Upper lobe of right lung (tissue), 1 donor: ENCODE results near the gene CFAP99. TPM values are rescaled to one million over a fixed set of nuclear protein-coding genes. Genes with fewer than 3 reads are reported as not detected.
"Not testable (repeated sequence)": the region's sequence is repeated elsewhere in the genome, so short reads cannot be mapped to it uniquely, and the experiment has no call there.

Experiments
- ATAC-seq: fragments of 200-7000 bp; cut with Tn5 transposase; one replicate; pipeline ENCODE4 v1.9.1; 2020; ENCODE audit warnings: mild to moderate bottlenecking, moderate library complexity
- DNase-seq: peaks from one replicate; pipeline ENCODE4 v3.0.0-alpha.2; 2020
- H3K27ac ChIP-seq: fragments of 200-600 bp; one replicate; pipeline ENCODE4 v1.8.0; 2022
- H3K27me3 ChIP-seq: fragments of 200-600 bp; one replicate; pipeline ENCODE4 v1.8.0; 2022; ENCODE audit warnings: mild to moderate bottlenecking
- H3K36me3 ChIP-seq: fragments of 200-600 bp; one replicate; pipeline ENCODE4 v1.8.0; 2022
- H3K4me1 ChIP-seq: fragments of 200-600 bp; one replicate; pipeline ENCODE4 v1.8.0; 2022
- H3K4me3 ChIP-seq: fragments of 200-600 bp; one replicate; pipeline ENCODE4 v1.8.0; 2022; ENCODE audit warnings: mild to moderate bottlenecking
- H3K9me3 ChIP-seq: fragments of 200-600 bp; one replicate; pipeline ENCODE4 v1.8.0; 2022
- CTCF ChIP-seq: fragments of 200-600 bp; IDR thresholded peaks from one replicate; pipeline ENCODE4 v1.8.0; 2022; ENCODE audit warnings: antibody characterized with exemption
- intact Hi-C: fragments of 100-400 bp; cut with DNase I; formaldehyde crosslinking; loops from one replicate; pipeline ENCODE4 v1.11.0; 2022
- total RNA-seq: library from RNA; stranded (reverse); fragmentation: NEBNext Ultra II Directional; extraction: Animal tissue kit (Norgen Biotek cat#: 25700); gene quantifications from one replicate; pipeline ENCODE4 v1.2.1, GENCODE V29; 2021
- donor health status: DM: no; HTN: yes; CAD: no; lungs with severe emphysema.

CFAP99 gene
- total RNA-seq, 1 donor from 2014 or later = not detected

GRCh38 chr4:2462218-2462991 lies 43.6 kb downstream of the CFAP99 start:
- peak; percentile 53 for TF ChIP-seq CTCF
- ATAC-seq (peak; percentile 93), DNase-seq (peak; percentile 82)
- Histone ChIP-seq H3K27ac (no peak overlapping the region), H3K4me1 (peaks cover 4% of the 10 kb centered on the region), H3K27me3 (no peaks in the 10 kb centered on the region), H3K9me3 (no peaks in the 10 kb centered on the region), H3K4me3 (peak overlapping the region; percentile 52), H3K36me3 (no peaks in the 10 kb centered on the region)
- intact Hi-C loops = no loop called here

GRCh38 chr4:2462992-2463762 lies 44.4 kb downstream of the CFAP99 start:
- Histone ChIP-seq H3K27ac (no peak overlapping the region), H3K4me3 (peak overlapping the region; percentile 52), H3K27me3 (no peaks in the 10 kb centered on the region), H3K9me3 (no peaks in the 10 kb centered on the region), H3K36me3 (no peaks in the 10 kb centered on the region), H3K4me1 (peaks cover 10% of the 10 kb centered on the region)
- no peak for TF ChIP-seq CTCF
- DNase-seq (no peak), ATAC-seq (no peak)
- intact Hi-C loops = no loop called here

GRCh38 chr4:2465032-2465431 lies 46.3 kb downstream of the CFAP99 start:
- no peaks in the 10 kb centered on the region for H3K36me3 ChIP-seq
- H3K27ac ChIP-seq = no peak overlapping the region
- no peak overlapping the region for H3K4me3 ChIP-seq
- ATAC-seq (no peak), DNase-seq (peak; percentile 28)
- peaks cover 13% of the 10 kb centered on the region for H3K4me1 ChIP-seq
- TF ChIP-seq CTCF = no peak
- intact Hi-C loops = no loop called here
- H3K9me3 ChIP-seq = no peaks in the 10 kb centered on the region
- no peaks in the 10 kb centered on the region for H3K27me3 ChIP-seq

- intact Hi-C loops, H3K36me3 ChIP-seq, H3K27ac ChIP-seq, H3K9me3 ChIP-seq, ATAC-seq, H3K27me3 ChIP-seq, H3K4me3 ChIP-seq: not testable (repeated sequence)
- peaks cover 18% of the 10 kb centered on the region for H3K4me1 ChIP-seq
- DNase-seq = peak; percentile 23
Observed at GRCh38 chr4:2465544-2465943, 46.8 kb downstream of the CFAP99 start.

- H3K9me3 ChIP-seq = no peaks in the 10 kb centered on the region
- no peaks in the 10 kb centered on the region for H3K27me3 ChIP-seq
- TF ChIP-seq CTCF = no peak
- H3K27ac ChIP-seq = peak within 1 kb of the TSS; percentile 88
- intact Hi-C loops = no loop called here
- DNase-seq (peak; percentile 98), ATAC-seq (peak; percentile 96)
- H3K36me3 ChIP-seq = peaks cover 17% of the 10 kb centered on the region
- peak within 1 kb of the TSS; percentile 100 for H3K4me3 ChIP-seq
- H3K4me1 ChIP-seq = peaks cover 24% of the 10 kb centered on the region
Observed at GRCh38 chr4:2468456-2469191, 49.9 kb downstream of the CFAP99 start, which contains the start of gene RNF4. Gene RNF4, plus strand, starts transcription at chr4:2469106. Its CDS starts 21,388 bp downstream, at chr4:2490494.
